Liver (tissue), 9 donors: Measurements from ENCODE around the gene SERPINE2. TPM values are rescaled to one million over a fixed set of nuclear protein-coding genes. Genes with fewer than 3 reads are reported as not detected.

Source experiments
- DNase-seq: peaks from one replicate; pipeline ENCODE4 v3.0.0-alpha.2; 2017; ENCODE audit warnings: low spot score
- H3K27ac ChIP-seq, 2 donors: one replicate each; pipeline ENCODE4 v1.7.0; 2013; ENCODE audit warnings: inconsistent platforms in 2 of 2, low read length in 2 of 2, control low read depth in 1 of 2, low read depth in 1 of 2, mild to moderate bottlenecking in 1 of 2
- H3K27me3 ChIP-seq, 4 donors: one replicate each; pipeline versions ENCODE4 v1.6.1 to v1.7.0; 2013; ENCODE audit warnings: low read length in 3 of 4, inconsistent platforms in 1 of 4, mild to moderate bottlenecking in 1 of 4, moderate library complexity in 1 of 4; ENCODE audit not compliant: control insufficient read depth in 4 of 4, insufficient read depth in 4 of 4
- H3K36me3 ChIP-seq, 4 donors: one replicate each; pipeline versions ENCODE4 v1.6.1 to v1.7.0; 2013; ENCODE audit warnings: low read length in 3 of 4, mild to moderate bottlenecking in 3 of 4, low read depth in 1 of 4, moderate library complexity in 1 of 4; ENCODE audit not compliant: control insufficient read depth in 4 of 4, insufficient read depth in 3 of 4
- H3K4me1 ChIP-seq, 4 donors: one replicate each; pipeline versions ENCODE4 v1.6.1 to v1.7.0; 2013; ENCODE audit warnings: low read length in 3 of 4, mild to moderate bottlenecking in 3 of 4, moderate library complexity in 1 of 4; ENCODE audit not compliant: control insufficient read depth in 4 of 4, insufficient read depth in 4 of 4
- H3K4me3 ChIP-seq, 3 donors: one replicate each; pipeline versions ENCODE4 v1.6.1 to v1.7.0; 2013; ENCODE audit warnings: low read length in 3 of 3, control low read depth in 1 of 3, low read depth in 1 of 3, mild to moderate bottlenecking in 1 of 3
- H3K9ac ChIP-seq, 2 donors: one replicate each; pipeline ENCODE4 v1.7.0; 2013; ENCODE audit warnings: low read length in 2 of 2, mild to moderate bottlenecking in 2 of 2, moderate library complexity in 2 of 2, control low read depth in 1 of 2, low read depth in 1 of 2
- H3K9me3 ChIP-seq, 4 donors: one replicate each; pipeline versions ENCODE4 v1.6.1 to v1.7.0; 2013; ENCODE audit warnings: low read length in 3 of 4; ENCODE audit not compliant: control insufficient read depth in 4 of 4
- CTCF ChIP-seq: fragments of 150-350 bp; IDR thresholded peaks from 2 replicates; pipeline ENCODE4 v1.5.1; 2017; ENCODE audit warnings: improper control_type of control experiment, low read depth, low read length; ENCODE audit not compliant: missing input control
- EGR1 ChIP-seq, 2 donors: IDR thresholded peaks; 2 replicates each; pipeline ENCODE4 v1.6.1; 2016 to 2018; ENCODE audit warnings: antibody characterized with exemption in 2 of 2, low read depth in 2 of 2
- FOXA1 ChIP-seq: IDR thresholded peaks from 2 replicates; pipeline ENCODE4 v1.6.1; 2016; ENCODE audit warnings: antibody characterized with exemption
- FOXA2 ChIP-seq: IDR thresholded peaks from 2 replicates; pipeline ENCODE4 v1.6.1; 2016; ENCODE audit warnings: antibody characterized with exemption
- GABPA ChIP-seq, 2 donors: IDR thresholded peaks in 1 of 2; conservative IDR thresholded peaks in 1 of 2; 2 replicates each; pipeline ENCODE4 v1.6.1; 2016; ENCODE audit warnings: antibody characterized with exemption in 2 of 2, mild to moderate bottlenecking in 1 of 2, moderate library complexity in 1 of 2
- HNF4A ChIP-seq, 2 donors: conservative IDR thresholded peaks; 2 replicates each; pipeline ENCODE4 v1.6.1; 2016; ENCODE audit warnings: antibody characterized with exemption in 2 of 2, mild to moderate bottlenecking in 2 of 2
- HNF4G ChIP-seq: IDR thresholded peaks from 2 replicates; pipeline ENCODE4 v1.6.1; 2016; ENCODE audit warnings: antibody characterized with exemption
- JUND ChIP-seq, 2 donors: IDR thresholded peaks; 2 replicates each; pipeline ENCODE4 v1.6.1; 2016; ENCODE audit warnings: antibody characterized with exemption in 2 of 2
- MAX ChIP-seq: IDR thresholded peaks from 2 replicates; pipeline ENCODE4 v1.6.1; 2016; ENCODE audit warnings: antibody characterized with exemption
- NR2F2 ChIP-seq: IDR thresholded peaks from 2 replicates; pipeline ENCODE4 v1.6.1; 2016; ENCODE audit warnings: antibody characterized with exemption
- RAD21 ChIP-seq, 2 donors: IDR thresholded peaks; 2 replicates each; pipeline ENCODE4 v1.6.1; 2016; ENCODE audit warnings: antibody characterized with exemption in 2 of 2, mild to moderate bottlenecking in 2 of 2
- REST ChIP-seq: IDR thresholded peaks from 2 replicates; pipeline ENCODE4 v1.6.1; 2016; ENCODE audit warnings: antibody characterized with exemption, mild to moderate bottlenecking
- SP1 ChIP-seq: IDR thresholded peaks from 2 replicates; pipeline ENCODE4 v1.6.1; 2018; ENCODE audit warnings: antibody characterized with exemption, mild to moderate bottlenecking
- YY1 ChIP-seq: IDR thresholded peaks from 2 replicates; pipeline ENCODE4 v1.6.1; 2016; ENCODE audit warnings: antibody characterized with exemption, mild to moderate bottlenecking
- ZBTB33 ChIP-seq: IDR thresholded peaks from 2 replicates; pipeline ENCODE4 v1.6.1; 2016; ENCODE audit warnings: antibody characterized with exemption
- WGBS: extraction: QIAGEN DNeasy Blood & Tissue Kit; methylation state at CpG from one replicate; pipeline ENCODE4 v1.1.7; 2013; 5-methylcytosine and 5-hydroxymethylcytosine counted together
- polyA plus RNA-seq, 2 donors: library from polyadenylated mRNA; stranded (reverse) in 1 of 2; unstranded in 1 of 2; fragments of 200-250 nt in 1 of 2; fragments of >200 nt in 1 of 2; fragmentation: Nextera tagmentation in 1 of 2; extraction: Ambion mirVana in 1 of 2; gene quantifications; one replicate each; pipeline versions ENCODE4 v1.2.1 to v1.2.3, GENCODE V29; 2013 to 2015
- total RNA-seq, 2 donors: library from RNA; depleted of rRNA; stranded (reverse); fragments of >200 nt; gene quantifications; one replicate each; pipeline ENCODE4 v1.2.3, GENCODE V29; 2014
- donor health status: healthy.
- donor health status: healthy.
- donor health status: healthy.
- donor health status: healthy.
- donor health status: healthy.

SERPINE2 gene
- total and polyA plus RNA-seq, 4 donors = 0.92 to 4.8 (median 2.3) TPM

- Histone ChIP-seq H3K27ac (no peak overlapping the region), H3K4me1 (no peaks in the 10 kb centered on the region), H3K36me3 (no peaks in the 10 kb centered on the region)
These were observed 11.2 kb downstream of the SERPINE2 start for GRCh38 chr2:224027931-224028330.

GRCh38 chr2:224027070-224027469 lies 12.0 kb downstream of the SERPINE2 start:
- no peak for TF ChIP-seq FOXA1
- no peak for TF ChIP-seq JUND (IDR thresholded peaks at IDR 0.05)
- TF ChIP-seq SP1 = no peak
- TF ChIP-seq ZBTB33 = no peak
- no peak for TF ChIP-seq HNF4G
- TF ChIP-seq GABPA (IDR thresholded peaks at IDR 0.05 in 1 of 2, conservative IDR thresholded peaks at IDR 0.05 in 1 of 2) = no peak
- TF ChIP-seq EGR1 (IDR thresholded peaks at IDR 0.05; ENCODE audit: low read depth in 2 of 2) = no peak
- TF ChIP-seq REST = no peak
- no peak for TF ChIP-seq HNF4A (conservative IDR thresholded peaks at IDR 0.05)
- no peak for TF ChIP-seq FOXA2
- TF ChIP-seq YY1 = no peak
- no peak for TF ChIP-seq CTCF
- no peak for TF ChIP-seq MAX
- no peak for TF ChIP-seq NR2F2
- no peaks in the 10 kb centered on the region for H3K27me3 ChIP-seq
- DNase-seq = no peak
- no peaks in the 10 kb centered on the region for H3K36me3 ChIP-seq
- peaks cover 0 to 2% (median 0%) of the 10 kb centered on the region in 4 donors for H3K9me3 ChIP-seq
- no peak overlapping the region for H3K9ac ChIP-seq
- H3K4me1 ChIP-seq = no peaks in the 10 kb centered on the region
- no peak overlapping the region for H3K27ac ChIP-seq
- 81% methylated on average over 5 of the region's 5 CpGs for WGBS
- no peak overlapping the region for H3K4me3 ChIP-seq

More at GRCh38 chr2:224027931-224028330, 11.2 kb downstream of the SERPINE2 start:
- H3K9ac ChIP-seq = no peak overlapping the region
- H3K27me3 ChIP-seq = no peaks in the 10 kb centered on the region
- no peak for DNase-seq
- 84% methylated on average over 5 of the region's 5 CpGs for WGBS
- TF ChIP-seq SP1 (no peak), RAD21 (IDR thresholded peaks at IDR 0.05) (no peak)
- H3K9me3 ChIP-seq = peaks cover 0 to 2% (median 0%) of the 10 kb centered on the region in 4 donors
- H3K4me3 ChIP-seq = no peak overlapping the region
